ENCODE data around the gene RAB13.

Gene RAB13

DNA sequence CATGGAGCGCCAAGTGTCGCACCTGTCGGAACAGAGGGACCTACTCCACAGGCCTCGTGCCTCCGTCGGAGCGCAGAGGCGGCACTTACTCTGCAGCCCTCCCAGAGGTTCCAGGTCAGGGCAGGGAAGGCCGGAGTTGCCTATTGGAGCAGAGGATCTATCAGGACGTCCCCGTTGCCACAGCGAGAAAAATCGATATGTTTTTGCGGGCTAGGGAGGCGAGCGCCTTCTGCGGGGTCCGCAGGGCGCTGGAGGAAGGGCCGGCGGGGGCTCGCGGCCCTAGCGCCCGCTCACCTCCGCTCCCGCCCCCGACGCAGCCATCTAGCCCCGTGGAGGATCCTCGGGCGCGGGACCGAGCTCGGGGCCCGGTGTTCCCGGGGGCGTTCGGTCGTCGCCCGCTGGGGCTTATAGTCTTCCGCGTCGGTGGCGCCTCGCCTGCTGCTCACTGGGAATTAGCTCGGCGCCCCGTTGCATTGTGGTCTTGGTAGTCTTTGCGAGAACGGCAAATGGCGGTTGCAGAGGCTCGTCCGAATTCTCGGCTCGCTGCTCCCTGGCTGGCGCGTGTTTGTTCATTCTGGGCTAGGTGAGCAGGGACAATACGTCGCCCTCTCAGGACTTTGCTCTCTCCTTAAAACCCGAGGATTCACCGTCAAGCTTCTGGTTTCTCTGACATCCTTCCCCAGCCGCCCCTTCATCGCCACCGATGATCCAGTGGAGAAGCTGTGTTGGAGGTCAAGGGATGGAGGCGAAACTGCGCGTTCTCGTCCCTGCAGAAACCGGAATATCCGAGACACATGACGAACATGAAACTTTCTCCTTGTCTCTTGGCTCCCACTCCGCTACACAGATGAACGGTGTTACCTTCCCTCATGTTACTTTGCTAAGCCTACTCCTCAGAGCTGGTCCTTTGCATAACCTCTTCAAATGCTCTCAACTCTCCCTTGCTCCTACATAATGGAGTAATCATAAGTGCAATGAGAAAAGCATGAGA lies 8.6 kb downstream of the RAB13 start, which contains the start of gene JTB:
TSS of gene JTB (minus strand) at position 425 of the 991 bp plus-strand sequence. CDS start at position 3, 422 bp downstream.
- peak; percentile 79 to 83 for DNase-seq (ENCODE audit: low read depth in 2 of 2)

GRCh38 chr1:153976819-153977249 lies 9.3 kb downstream of the RAB13 start:
- no peak for DNase-seq (ENCODE audit: low read depth in 2 of 2)

DNA sequence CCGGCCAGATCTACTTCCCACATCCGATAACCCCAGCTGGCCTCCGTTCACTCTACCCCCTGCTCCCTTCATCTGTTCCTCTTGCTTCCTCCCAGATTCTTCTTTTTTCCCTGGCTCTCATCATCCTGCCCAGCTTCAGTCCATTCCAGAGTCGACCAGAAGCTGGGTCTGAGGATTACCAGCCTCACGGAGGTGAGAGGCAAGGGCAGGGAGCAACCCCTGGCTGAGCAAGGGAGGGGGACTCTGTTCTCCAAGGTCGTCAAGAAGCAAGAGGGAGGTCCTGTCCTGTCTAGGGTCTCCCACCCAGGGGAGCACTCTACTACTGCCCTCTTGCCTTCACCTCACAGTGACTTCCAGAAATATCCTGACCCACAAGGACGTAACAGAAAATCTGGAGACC lies 12.6 kb downstream of the RAB13 start:
- DNase-seq (ENCODE audit: low read depth in 2 of 2): no peak

DNA sequence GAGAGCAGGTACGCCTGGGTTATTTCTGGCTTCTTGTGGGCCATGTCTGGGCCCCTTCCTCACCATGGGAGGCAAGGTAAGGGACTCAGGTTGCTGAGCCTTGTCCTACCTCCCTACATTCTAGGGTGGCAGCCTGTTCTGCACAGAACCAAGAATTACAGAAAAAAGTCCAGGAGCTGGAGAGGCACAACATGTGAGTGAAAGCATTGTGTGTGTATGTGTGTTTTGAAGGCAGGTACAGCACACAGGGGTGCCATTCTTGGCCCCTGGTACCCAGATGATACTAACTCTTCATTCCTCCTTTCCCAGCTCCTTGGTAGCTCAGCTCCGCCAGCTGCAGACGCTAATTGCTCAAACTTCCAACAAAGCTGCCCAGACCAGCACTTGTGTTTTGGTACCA lies 13.1 kb downstream of the RAB13 start:
- no peak for DNase-seq (ENCODE audit: low read depth in 2 of 2)

DNA sequence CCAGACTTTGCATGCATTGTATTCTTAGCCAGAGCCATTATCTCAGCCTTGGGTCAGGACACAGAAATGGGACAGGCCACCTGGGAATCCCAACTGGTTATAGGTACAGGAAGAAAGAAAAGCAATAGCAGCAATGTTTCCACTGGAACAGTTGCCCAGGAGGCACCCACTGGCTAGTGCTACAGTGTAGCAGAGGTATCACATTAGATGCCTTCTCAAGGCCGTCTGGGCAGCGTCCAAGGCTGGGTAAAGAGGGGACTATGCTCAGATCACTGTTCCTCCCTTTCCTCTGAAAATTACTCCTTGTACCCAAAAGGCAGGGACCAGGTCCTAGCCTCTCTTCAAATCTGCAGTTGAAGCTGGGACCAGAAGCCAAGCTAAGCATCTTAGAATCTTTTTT lies 15.8 kb downstream of the RAB13 start:
- no peak for DNase-seq (ENCODE audit: low read depth in 2 of 2)

DNA sequence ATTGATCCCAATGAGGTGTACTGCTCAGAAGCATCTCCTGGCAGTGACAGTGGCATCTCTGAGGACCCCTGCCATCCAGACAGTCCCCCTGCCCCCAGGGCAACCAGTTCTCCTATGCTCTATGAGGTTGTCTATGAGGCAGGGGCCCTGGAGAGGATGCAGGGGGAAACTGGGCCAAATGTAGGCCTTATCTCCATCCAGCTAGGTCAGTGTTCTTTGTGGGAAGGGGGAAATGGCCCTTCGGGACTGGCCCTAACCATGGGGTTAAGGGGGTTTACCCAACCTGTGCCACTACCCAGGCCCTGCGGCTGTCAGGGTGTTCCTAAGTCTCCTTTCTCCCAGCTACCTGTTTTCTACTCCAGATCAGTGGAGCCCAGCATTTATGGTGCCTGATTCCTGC lies 17.2 kb downstream of the RAB13 start:
- no peak for DNase-seq (ENCODE audit: low read depth in 2 of 2)

- DNase-seq (ENCODE audit: low read depth in 2 of 2): no peak
Observed at GRCh38 chr1:153968408-153968807, 17.7 kb downstream of the RAB13 start.

- no peak for DNase-seq (ENCODE audit: low read depth in 2 of 2)
Observed at GRCh38 chr1:153968000-153968363, 18.2 kb downstream of the RAB13 start.

DNA sequence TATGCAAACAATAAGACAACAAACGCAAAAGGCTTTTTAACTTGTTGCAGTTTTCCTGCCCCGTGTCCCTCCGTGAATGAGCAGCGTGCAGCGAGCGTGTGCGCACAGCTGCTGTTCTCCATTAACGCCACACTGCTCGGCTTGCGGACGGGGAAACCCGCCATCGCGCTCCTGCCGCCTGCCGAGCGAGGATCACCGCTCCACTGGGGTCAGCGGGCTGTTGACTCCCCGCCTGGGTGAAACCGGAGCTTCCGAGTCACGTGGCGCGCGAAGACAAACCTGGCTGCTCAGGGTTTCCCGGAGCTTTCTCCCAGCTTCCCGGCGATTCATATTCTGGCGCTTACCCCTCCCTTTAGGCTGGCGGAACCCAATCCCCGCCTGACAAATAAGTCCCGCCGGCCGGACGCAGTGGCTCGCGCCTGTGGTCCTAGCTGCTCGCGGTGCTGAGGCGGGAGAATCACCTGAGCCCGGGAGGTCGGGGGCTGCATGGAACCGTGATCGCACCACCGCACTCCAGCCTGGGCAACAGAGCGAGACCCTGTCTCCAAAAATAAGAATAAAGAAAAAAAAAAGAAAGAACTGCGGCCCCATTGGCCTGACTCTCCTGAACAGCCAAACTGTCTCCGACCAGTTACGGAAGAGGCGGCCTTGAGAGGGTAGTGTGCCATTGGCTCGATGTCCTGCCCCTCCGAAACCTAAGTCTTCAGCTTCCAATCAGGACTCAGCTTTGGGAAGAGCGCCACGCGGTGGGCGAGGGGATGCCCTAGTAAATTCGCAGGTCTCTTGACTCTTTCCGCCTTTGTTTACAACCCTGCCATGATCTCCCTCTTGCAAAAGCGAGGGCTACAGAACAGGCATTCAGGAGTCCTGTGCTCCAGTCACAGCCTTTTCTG lies 18.8 kb downstream of the RAB13 start, which contains the start of gene CREB3L4:
TSS of gene CREB3L4 (plus strand) at position 796 of the 893 bp plus-strand sequence. CDS start 624 bp downstream, outside the sequence.
- DNase-seq (ENCODE audit: low read depth in 2 of 2): peak; percentile 60

GRCh38 chr1:153963850-153964331 lies 22.2 kb downstream of the RAB13 start:
- no peak for DNase-seq (ENCODE audit: low read depth in 2 of 2)

DNA sequence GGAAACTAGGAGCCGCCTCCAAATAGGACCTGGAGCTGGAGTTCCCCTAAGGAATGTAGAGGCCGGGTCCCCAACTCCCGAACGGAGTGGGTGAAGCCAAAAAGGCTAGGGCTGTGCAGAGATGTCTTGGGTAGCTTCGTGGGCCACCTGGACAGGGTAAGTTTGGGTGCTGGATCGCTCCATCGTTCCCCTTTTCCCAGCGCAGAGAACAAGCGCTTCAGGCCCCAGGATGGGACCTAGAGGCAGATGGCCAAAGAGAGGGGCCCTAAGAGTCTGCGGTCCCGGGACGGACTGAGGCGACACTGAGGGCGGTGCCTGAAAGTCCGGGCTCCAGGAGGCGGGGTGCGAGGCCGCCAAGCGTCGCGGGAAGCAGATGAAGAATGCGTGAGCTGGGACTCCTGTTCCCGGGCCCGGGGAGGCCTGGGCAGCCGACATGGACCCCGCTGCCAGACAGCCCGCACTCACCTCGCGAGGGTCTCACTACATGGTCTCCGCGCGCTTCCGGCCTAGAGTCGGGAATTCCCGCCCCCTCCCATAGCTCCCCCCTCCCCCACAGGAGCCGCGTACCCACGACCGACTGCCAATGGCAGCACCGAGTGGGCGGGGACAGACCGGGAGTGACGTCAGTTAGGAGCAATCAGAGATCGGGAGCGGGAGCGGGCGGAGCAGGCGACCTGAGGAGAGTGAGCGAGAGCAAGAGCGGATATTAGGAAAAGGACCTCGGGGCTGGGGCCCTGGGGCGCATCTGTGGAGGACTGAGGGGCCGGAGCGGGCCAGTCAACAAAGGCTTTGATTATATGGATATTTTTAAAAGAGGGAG lies 22.9 kb downstream of the RAB13 start, which contains the start of gene SLC39A1:
TSS of gene SLC39A1 (minus strand) at position 508 of the 820 bp plus-strand sequence. CDS start 822 bp downstream, outside the sequence.
- peak; percentile 88 to 92 for DNase-seq (ENCODE audit: low read depth in 2 of 2)

GRCh38 chr1:153962088-153963029 lies 23.8 kb downstream of the RAB13 start:
- no peak for DNase-seq (ENCODE audit: low read depth in 2 of 2)

DNA sequence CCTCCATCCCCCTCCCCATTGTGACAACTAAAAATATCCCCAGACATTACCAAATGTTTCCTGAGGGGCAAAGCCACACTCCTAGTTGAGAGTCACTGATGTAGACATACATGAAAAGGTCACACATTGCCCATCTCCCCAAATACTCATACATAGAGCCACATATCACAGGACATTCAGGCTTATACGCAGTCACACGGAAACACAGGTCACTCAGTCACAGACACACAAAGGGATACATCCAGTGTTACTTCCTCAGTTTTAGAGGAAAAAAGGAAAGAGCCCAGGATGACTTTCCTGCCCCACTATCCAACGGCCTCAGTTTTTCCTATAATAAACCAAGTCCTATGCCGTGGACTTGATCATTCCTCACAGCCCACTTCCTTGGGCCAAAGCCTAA lies 24.7 kb downstream of the RAB13 start:
- no peak for DNase-seq (ENCODE audit: low read depth in 2 of 2)

GRCh38 chr1:153960206-153960605 lies 25.9 kb downstream of the RAB13 start:
- no peak for DNase-seq (ENCODE audit: low read depth in 2 of 2)

DNA sequence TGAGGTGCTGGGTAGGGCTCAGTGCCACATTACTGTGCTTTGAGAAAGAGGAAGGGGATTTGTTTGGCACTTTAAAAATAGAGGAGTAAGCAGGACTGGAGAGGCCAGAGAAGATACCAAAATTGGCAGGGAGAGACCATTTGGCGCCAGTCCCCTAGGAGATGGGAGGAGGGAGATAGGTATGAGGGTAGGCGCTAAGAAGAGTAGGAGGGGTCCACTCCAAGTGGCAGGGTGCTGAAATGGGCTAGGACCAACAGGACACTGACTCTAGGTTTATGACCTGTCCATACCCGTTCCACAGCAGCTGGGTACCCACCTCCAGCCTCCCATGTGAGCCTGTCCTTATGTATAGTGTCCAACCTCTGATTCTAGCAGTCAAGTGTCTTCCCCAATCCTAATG lies 26.7 kb downstream of the RAB13 start:
- no peak for DNase-seq (ENCODE audit: low read depth in 2 of 2)

DNA sequence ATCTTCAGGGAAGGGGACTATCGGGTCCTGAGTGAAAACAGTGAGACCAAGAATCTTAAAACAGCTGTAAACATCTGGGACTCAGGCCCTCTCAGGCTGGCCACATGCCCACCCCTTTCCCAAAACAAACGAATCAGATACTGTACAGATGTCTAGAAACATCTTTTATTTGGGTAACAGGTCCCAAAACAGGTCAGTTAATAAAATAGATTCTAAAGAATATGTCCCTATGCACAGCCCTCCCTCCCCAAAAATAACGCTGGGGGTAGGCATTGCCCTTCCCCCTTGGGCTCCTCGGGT lies 27.2 kb downstream of the RAB13 start:
- DNase-seq (ENCODE audit: low read depth in 2 of 2): no peak

GRCh38 chr1:153958111-153958960 lies 27.8 kb downstream of the RAB13 start, which contains the start of gene CRTC2:
Gene CRTC2 (minus strand): TSS chr1:153958612. CDS start chr1:153958497, 115 bp downstream.
- peak; percentile 94 to 95 for DNase-seq (ENCODE audit: low read depth in 2 of 2)

DNA sequence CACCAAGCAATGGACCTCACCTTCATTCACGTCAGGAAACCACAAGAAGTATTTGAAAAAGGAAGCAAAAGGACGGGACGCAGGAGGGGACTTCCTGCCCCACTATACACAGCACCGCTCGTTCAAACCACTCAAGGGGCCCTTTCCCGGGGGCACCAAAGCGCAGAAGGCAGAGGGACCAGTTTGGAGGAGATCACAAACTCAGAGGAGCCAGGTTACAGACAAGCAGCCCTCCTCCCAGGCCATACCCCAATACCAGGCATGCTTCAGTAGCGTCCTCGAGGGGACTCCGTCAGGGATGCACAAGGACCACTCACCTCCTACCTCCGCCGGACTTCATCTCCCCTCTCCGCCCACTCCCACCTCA lies 28.4 kb downstream of the RAB13 start:
- DNase-seq (ENCODE audit: low read depth in 2 of 2): no peak

All from stimulated activated CD4-positive, alpha-beta T cell treated with anti-CD3 and anti-CD28 coated beads, Interleukin-1b, Interleukin-23, amount 100 ng/mL, for 4 hours (primary cell).